ENCODE measurements around the gene ELN. TPM values are rescaled to one million over a fixed set of nuclear protein-coding genes. Genes with fewer than 3 reads are reported as not detected.

ELN gene
- total and polyA plus RNA-seq, 2 experiments from 2014 or later: 37.7 to 58.1 TPM

DNA sequence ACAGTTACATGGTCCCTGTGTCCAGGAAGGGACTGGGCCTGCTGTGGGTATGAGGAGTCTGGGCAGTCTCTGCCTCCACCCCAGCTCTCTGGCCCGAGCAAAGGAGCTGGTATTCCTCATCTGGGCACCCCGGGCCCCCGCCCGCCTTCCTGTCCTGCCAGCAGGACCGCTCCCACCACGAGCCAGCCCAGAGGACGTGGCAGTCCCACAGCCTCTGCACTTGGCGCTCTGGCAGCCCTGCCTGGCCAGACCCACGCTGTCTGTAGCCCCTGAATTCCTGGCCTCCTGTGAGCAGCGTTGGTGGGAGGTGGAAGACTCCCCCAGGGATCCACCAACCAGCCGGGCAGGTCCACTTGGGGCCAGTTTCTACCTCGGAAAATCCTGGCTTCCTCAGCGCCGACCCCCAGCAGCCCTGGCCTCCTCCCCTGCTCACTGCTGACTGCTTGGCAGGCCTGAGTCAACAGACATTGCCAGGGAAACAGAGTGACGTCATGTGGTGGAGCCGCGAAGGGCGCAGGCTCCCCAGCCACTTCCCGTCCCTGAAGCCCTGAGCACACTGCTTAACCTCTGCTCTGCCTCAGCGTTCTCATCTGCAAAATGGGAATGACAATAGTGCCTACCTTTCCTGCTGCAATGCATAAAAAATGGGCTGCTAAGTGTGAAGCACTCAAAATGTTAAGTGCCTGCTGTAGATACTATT lies 34.0 kb downstream of the ELN start:
- H2AFZ ChIP-seq: no peak overlapping the region
- no peaks in the 10 kb centered on the region for H4K20me1 ChIP-seq (ENCODE audit: insufficient read depth, poor library complexity, severe bottlenecking)
- H3K79me2 ChIP-seq: no peaks in the 10 kb centered on the region
- no peaks in the 10 kb centered on the region for H3K9me3 ChIP-seq (ENCODE audit: low read depth)
- DNase-seq (ENCODE audit: low spot score): peak; percentile 80
- no peaks in the 10 kb centered on the region for H3K36me3 ChIP-seq (replicated peaks; ENCODE audit: insufficient read depth, low read depth)
- no peak overlapping the region for H3K4me3 ChIP-seq
- no peaks in the 10 kb centered on the region for H3K9me2 ChIP-seq (replicated peaks; ENCODE audit: insufficient read depth)
- TF ChIP-seq CTCF (IDR thresholded peaks at IDR 0.05; ENCODE audit: poor library complexity): no peak
- TF ChIP-seq EZH2 (IDR thresholded peaks at IDR 0.05; ENCODE audit: borderline replicate concordance): no peak
- 73% methylated on average over 20 of the region's 20 CpGs for WGBS (ENCODE audit: low lambda C conversion rate, missing lambda C conversion rate)
- no peaks in the 10 kb centered on the region for H3K27me3 ChIP-seq
- H3K4me2 ChIP-seq: no peak overlapping the region
- peaks cover 3% of the 10 kb centered on the region for H3K4me1 ChIP-seq (ENCODE audit: insufficient read depth)
- peak overlapping the region; percentile 36 for H3K27ac ChIP-seq

GRCh38 chr7:74063223-74063641 lies 35.3 kb downstream of the ELN start:
- no peaks in the 10 kb centered on the region for H3K36me3 ChIP-seq (replicated peaks; ENCODE audit: insufficient read depth, low read depth)
- WGBS (ENCODE audit: low lambda C conversion rate, missing lambda C conversion rate): 91% methylated on average over 12 of the region's 14 CpGs
- no peak overlapping the region for H3K27ac ChIP-seq

DNA sequence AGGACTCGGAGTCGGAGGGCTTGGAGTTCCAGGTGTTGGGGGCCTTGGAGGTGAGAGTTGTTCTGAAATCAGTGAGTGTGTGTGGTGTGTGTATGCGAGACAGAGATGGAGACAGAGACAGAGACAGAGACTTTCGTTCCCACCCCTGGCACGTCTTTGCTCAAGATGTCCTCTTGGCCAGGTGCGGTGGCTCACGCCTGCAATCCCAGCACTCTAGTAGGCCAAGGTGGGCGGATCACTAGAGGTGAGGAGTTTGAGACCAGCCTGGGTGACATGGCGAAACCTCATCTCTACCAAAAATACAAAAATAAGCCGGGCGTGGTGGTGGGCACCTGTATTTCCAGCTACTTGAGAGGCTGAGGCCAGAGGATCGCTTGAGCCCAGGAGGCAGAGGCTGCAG lies 35.7 kb downstream of the ELN start:
- Histone ChIP-seq H2AFZ (no peak overlapping the region), H3K36me3 (replicated peaks; ENCODE audit: insufficient read depth, low read depth) (no peaks in the 10 kb centered on the region), H4K20me1 (ENCODE audit: insufficient read depth, poor library complexity, severe bottlenecking) (no peaks in the 10 kb centered on the region), H3K4me1 (ENCODE audit: insufficient read depth) (peaks cover 3% of the 10 kb centered on the region), H3K9me3 (ENCODE audit: low read depth) (no peaks in the 10 kb centered on the region), H3K79me2 (no peaks in the 10 kb centered on the region), H3K4me3 (no peak overlapping the region), H3K9me2 (replicated peaks; ENCODE audit: insufficient read depth) (no peaks in the 10 kb centered on the region), H3K27me3 (no peaks in the 10 kb centered on the region), H3K27ac (no peak overlapping the region), H3K4me2 (no peak overlapping the region)
- no peak for TF ChIP-seq EZH2 (IDR thresholded peaks at IDR 0.05; ENCODE audit: borderline replicate concordance)
- no peak for TF ChIP-seq CTCF (IDR thresholded peaks at IDR 0.05; ENCODE audit: poor library complexity)
- DNase-seq (ENCODE audit: low spot score): no peak
- 98% methylated on average over 12 of the region's 12 CpGs for WGBS (ENCODE audit: low lambda C conversion rate, missing lambda C conversion rate)

More at GRCh38 chr7:74063223-74063641, 35.3 kb downstream of the ELN start:
- Histone ChIP-seq H3K4me3 (no peak overlapping the region), H4K20me1 (ENCODE audit: insufficient read depth, poor library complexity, severe bottlenecking) (no peaks in the 10 kb centered on the region), H3K27me3 (no peaks in the 10 kb centered on the region), H3K4me1 (ENCODE audit: insufficient read depth) (peaks cover 3% of the 10 kb centered on the region), H3K4me2 (no peak overlapping the region), H3K79me2 (no peaks in the 10 kb centered on the region), H2AFZ (no peak overlapping the region), H3K9me3 (ENCODE audit: low read depth) (no peaks in the 10 kb centered on the region), H3K9me2 (replicated peaks; ENCODE audit: insufficient read depth) (no peaks in the 10 kb centered on the region)
- DNase-seq (ENCODE audit: low spot score): no peak
- no peak for TF ChIP-seq CTCF (IDR thresholded peaks at IDR 0.05; ENCODE audit: poor library complexity)
- TF ChIP-seq EZH2 (IDR thresholded peaks at IDR 0.05; ENCODE audit: borderline replicate concordance): no peak
- no peak for TF ChIP-seq EZH2phosphoT487 (IDR thresholded peaks at IDR 0.05; ENCODE audit: low read depth, severe bottlenecking, unreplicated experiment)

Data from hepatocyte (in vitro differentiated cells).